Naive thymus-derived CD8-positive, alpha-beta T cell (primary cell): Measurements from ENCODE around the gene SNX1. TPM values are rescaled to one million over a fixed set of nuclear protein-coding genes. Genes with fewer than 3 reads are reported as not detected.
"Not testable (repeated sequence)": the region's sequence is repeated elsewhere in the genome, so short reads cannot be mapped to it uniquely, and the experiment has no call there.

Experiments
- ATAC-seq, 2 donors: fragments of 150-1000 bp; cut with Tn5 transposase in 1 of 2; sonication (Bioruptor Pico), chemical (Tn5 transposase) in 1 of 2; 1 replicate in 1 of 2; 2 replicates in 1 of 2; pipeline ENCODE4 v1.10.0; 2021; ENCODE audit warnings: mild to moderate bottlenecking in 2 of 2, moderate library complexity in 2 of 2
- POLR2A ChIA-PET: fragments of 350-600 bp; sonication (Branson Sonifier 250); formaldehyde crosslinking; loops from one replicate; lab custom pipeline; 2021; ENCODE audit warnings: antibody characterized with exemption; lab: Charles Lee
- DNase-seq, 10 donors: peaks; one replicate each; pipeline versions ENCODE4 v3.0.0 to v3.0.0-alpha.2; 2020 to 2022
- H3K27ac Mint-ChIP-seq, 10 donors: one replicate each; pipeline ENCODE4 v1.8.0; 2020 to 2022; ENCODE audit warnings: mild to moderate bottlenecking in 10 of 10, mixed read lengths in 10 of 10, moderate library complexity in 4 of 10, inconsistent platforms in 1 of 10
- H3K27me3 Mint-ChIP-seq, 5 donors: one replicate each; pipeline ENCODE4 v1.8.0; 2021 to 2022; ENCODE audit warnings: mixed read lengths in 5 of 5
- H3K36me3 Mint-ChIP-seq, 3 donors: one replicate each; pipeline ENCODE4 v1.8.0; 2020 to 2022; ENCODE audit warnings: mixed read lengths in 3 of 3, mild to moderate bottlenecking in 2 of 3, inconsistent platforms in 1 of 3
- H3K4me1 Mint-ChIP-seq, 4 donors: one replicate each; pipeline ENCODE4 v1.8.0; 2021 to 2022; ENCODE audit warnings: mixed read lengths in 4 of 4
- H3K4me3 Mint-ChIP-seq, 10 donors: one replicate each; pipeline ENCODE4 v1.8.0; 2020 to 2022; ENCODE audit warnings: mild to moderate bottlenecking in 10 of 10, mixed read lengths in 10 of 10, moderate library complexity in 6 of 10, inconsistent platforms in 1 of 10
- H3K9me3 Mint-ChIP-seq, 9 donors: one replicate each; pipeline ENCODE4 v1.8.0; 2020 to 2022; ENCODE audit warnings: mixed read lengths in 9 of 9, mild to moderate bottlenecking in 3 of 9, inconsistent platforms in 1 of 9, moderate library complexity in 1 of 9
- polyA plus RNA-seq, 3 donors: library from polyadenylated mRNA; unstranded; fragments of 300-500 nt; fragmentation: Illumina TruSeq; gene quantifications; one replicate each; pipeline ENCODE4 v1.2.3, GENCODE V29; 2021
- total RNA-seq, 8 experiments: library from RNA in 2 of 8; stranded (reverse) in 2 of 8; gene quantifications; one replicate each; pipeline ENCODE4 v1.2.3 and lab custom pipeline; 2021 to 2026

Gene SNX1
- total RNA-seq = 100 to 1,000 TPM; 133 to 143 TPM
- 10 to 100 TPM; 42.7 to 72.6 (median 54.8) TPM for polyA plus RNA-seq
- total RNA-seq (lab: John Stamatoyannopoulos, UW) = 70.9 to 154 (median 95.9) reads per million in 6 experiments

- ATAC-seq = peak; percentile 71 to 76
- Mint-ChIP-seq H3K4me3 (peak within 1 kb of the TSS; percentile 93 to 100 (median 97)), H3K27ac (peak within 1 kb of the TSS; percentile 94 to 100 (median 100)), H3K36me3 (peaks cover 0 to 5% (median 2%) of the 10 kb centered on the region in 3 donors), H3K4me1 (peaks cover 33 to 86% (median 83%) of the 10 kb centered on the region in 4 donors), H3K27me3 (no peaks in the 10 kb centered on the region), H3K9me3 (no peaks in the 10 kb centered on the region)
- POLR2A ChIA-PET = interaction anchor here (0.6 to 3.6 kb wide), 14 partner anchors 8 to 1773 kb away, joined by 3 to 27 read pairs (median 4); partner anchors contain the start of genes PPIB, RAB11A, SNX22 and TRIP4
- DNase-seq = peak; percentile 92 to 97 (median 94)
Measured at GRCh38 chr15:64095795-64096667, at the start of gene SNX1. Gene SNX1, plus strand, starts transcription at chr15:64095982. Its CDS starts 32 bp downstream, at chr15:64096014.

DNA sequence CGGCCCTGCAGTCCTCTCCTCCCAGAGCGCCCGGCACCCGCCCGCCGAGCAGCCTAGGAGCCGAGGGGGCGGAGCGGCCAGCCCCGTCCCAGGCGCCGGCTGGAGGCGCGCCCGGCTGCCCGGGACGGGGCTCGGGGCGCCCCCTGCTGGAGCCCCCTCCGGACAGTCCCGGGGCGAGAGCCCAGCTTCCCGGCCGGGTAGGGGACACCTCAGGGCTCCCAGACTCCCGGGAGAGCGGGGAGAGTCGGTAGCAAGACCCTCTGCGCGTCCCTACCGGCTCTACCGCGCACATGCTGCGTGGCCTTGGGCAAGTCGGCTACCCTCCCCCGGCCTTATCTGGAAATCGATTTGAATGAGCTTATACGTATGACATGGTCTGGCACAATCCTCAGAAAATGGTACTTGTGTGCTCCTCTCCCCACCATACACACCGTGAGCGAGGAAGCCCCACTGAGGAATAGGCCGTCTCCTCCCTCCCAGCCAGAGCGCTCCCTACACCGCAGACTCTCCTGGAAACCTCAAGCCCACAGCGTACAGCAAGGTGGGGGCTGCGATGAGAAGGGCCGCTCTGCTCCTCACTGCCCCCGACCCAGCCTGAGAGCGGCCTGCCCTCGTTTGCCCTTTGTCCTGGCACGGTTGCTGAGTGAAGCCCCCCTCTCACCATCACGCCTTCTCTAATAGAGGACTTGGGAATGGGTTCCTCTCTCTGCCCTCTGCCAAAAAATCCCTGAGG, 49.2 kb upstream of the SNX1 start, which contains the start of gene DAPK2:
Gene DAPK2 (minus strand): TSS at position 65 of the 733 bp plus-strand sequence. CDS start 6,224 bp downstream, outside the sequence.
- ATAC-seq (peak; percentile 84 to 88), DNase-seq (peak; percentile 41 to 76 (median 66))
- H3K27me3 Mint-ChIP-seq = peaks cover 4 to 21% (median 18%) of the 10 kb centered on the region in 5 donors
- H3K4me3 Mint-ChIP-seq = peak within 1 kb of the TSS; percentile 71 to 88 (median 84)
- POLR2A ChIA-PET = interaction anchor here (0.6 to 1.7 kb wide), 5 partner anchors 10 to 436 kb away, joined by 3 to 6 read pairs (median 5); no protein-coding TSS in a partner anchor
- peaks cover 5 to 49% (median 9%) of the 10 kb centered on the region in 4 donors for H3K4me1 Mint-ChIP-seq
- H3K36me3 Mint-ChIP-seq = no peaks in the 10 kb centered on the region
- peak within 1 kb of the TSS in 9 of 10 donors; percentile 19 to 92 (median 73) for H3K27ac Mint-ChIP-seq
- no peaks in the 10 kb centered on the region for H3K9me3 Mint-ChIP-seq

DNA sequence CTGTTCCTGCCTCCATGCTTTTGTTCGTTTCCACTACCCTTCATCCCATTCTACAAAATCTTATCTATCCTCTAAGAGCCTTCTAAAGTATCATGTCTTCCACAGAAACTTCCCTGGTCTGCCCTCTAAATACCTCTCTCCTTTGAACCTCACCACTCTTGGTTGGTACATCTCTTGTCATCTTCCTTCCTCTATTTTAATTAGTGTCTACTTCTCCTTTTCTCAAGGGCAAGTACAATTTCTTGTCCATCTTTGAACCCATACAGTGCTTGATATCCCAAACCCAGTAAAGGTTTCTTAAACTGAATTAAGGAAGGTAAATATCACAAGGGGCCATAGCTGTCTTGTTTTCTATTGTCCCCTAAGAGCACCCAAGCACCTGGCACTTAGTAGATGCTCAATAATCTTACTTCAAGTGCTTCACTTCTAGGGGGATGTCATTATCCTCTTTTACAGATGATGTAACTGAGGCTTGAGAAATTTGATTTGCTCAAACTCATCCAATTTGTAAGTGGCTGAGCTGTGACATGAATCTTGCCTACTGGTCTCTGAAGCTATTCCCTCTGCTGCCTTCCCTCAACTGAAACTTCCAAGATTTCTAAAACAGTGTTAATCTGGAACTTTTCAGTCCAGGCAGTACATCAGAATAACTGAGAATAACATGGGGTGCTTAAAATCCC, 46.9 kb upstream of the SNX1 start:
- Mint-ChIP-seq H3K4me1 (peaks cover 5 to 48% (median 9%) of the 10 kb centered on the region in 4 donors), H3K9me3 (no peaks in the 10 kb centered on the region), H3K4me3 (peak overlapping the region in 2 of 10 donors; percentile 1 to 55), H3K27ac (peak overlapping the region in 1 of 10 donors; percentile 41), H3K36me3 (no peaks in the 10 kb centered on the region), H3K27me3 (peaks cover 4 to 21% (median 18%) of the 10 kb centered on the region in 5 donors)
- DNase-seq (no peak), ATAC-seq (no peak)
- POLR2A ChIA-PET = interaction anchor here (0.9 kb wide), 1 partner anchor 45 kb away, joined by 3 read pairs; the partner anchor contains the start of gene CIAO2A

DNA sequence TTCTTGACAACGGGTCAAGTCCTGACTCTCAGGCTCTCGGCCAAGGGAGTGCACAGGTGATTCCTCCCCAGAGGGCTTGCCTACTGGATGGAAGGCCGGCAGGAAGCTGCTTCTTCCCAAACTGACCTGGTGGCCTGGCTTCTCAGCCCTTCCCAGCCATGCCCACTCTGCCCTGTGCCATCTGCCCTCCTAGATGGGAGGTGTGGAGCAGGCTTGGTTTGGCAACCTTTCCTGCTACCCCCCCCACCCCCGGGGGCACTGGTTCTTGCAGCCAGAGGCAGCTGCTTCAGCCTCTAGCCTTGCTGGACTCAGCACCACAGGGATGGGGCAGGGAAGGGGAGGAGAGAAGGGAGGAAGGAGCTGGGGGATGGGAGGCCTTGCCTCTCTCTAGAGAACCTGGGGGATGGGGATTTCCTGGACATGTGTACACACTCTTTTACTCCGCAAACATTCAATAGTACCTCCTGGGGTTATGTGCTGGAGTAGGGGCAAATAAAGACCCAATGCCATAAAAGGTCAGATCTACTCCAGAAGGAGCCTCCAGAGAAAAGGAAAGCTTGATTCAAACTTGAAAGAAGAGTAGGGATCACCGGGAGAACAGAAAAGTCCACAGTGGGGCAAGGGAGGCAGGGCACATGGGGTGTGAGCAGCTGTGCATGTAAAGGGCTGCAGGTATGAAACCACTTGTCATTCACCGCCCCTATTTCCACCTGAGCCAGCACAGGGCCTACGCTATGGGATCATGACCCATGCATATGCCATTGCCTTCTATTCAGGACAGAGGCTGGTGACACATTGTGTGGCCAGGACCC, 45.3 kb upstream of the SNX1 start:
- peaks cover 4 to 21% (median 17%) of the 10 kb centered on the region in 5 donors for H3K27me3 Mint-ChIP-seq
- peak overlapping the region in 2 of 10 donors; percentile 22 to 34 for H3K27ac Mint-ChIP-seq
- H3K36me3 Mint-ChIP-seq = no peaks in the 10 kb centered on the region
- peaks cover 5 to 33% (median 7%) of the 10 kb centered on the region in 4 donors for H3K4me1 Mint-ChIP-seq
- POLR2A ChIA-PET = no interaction called here
- no peak for DNase-seq
- ATAC-seq = no peak
- no peak overlapping the region for H3K4me3 Mint-ChIP-seq
- no peaks in the 10 kb centered on the region for H3K9me3 Mint-ChIP-seq

DNA sequence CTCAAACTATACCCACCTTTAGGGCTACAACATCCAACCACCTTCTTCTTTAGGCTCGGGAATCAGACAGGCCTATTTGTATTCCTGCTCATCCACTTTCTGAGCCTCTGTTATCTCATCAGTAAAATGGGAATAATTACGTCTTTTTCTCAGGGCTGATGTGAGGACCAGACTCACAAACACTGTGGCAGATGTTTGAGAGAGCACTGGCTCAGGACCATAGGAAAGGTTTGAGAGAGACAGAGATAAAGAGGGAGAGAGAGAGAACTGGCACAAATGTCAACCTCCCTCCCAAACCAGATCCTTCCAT, 44.7 kb upstream of the SNX1 start:
- ATAC-seq (no peak), DNase-seq (no peak)
- Mint-ChIP-seq H3K4me3 (no peak overlapping the region), H3K4me1 (peaks cover 5 to 30% (median 6%) of the 10 kb centered on the region in 4 donors), H3K27me3 (peaks cover 4 to 21% (median 16%) of the 10 kb centered on the region in 5 donors), H3K36me3 (no peaks in the 10 kb centered on the region), H3K27ac (no peak overlapping the region), H3K9me3 (no peaks in the 10 kb centered on the region)
- POLR2A ChIA-PET = no interaction called here

GRCh38 chr15:64051407-64052259, 44.1 kb upstream of the SNX1 start:
- Mint-ChIP-seq H3K4me1 (peaks cover 4 to 28% (median 5%) of the 10 kb centered on the region in 4 donors), H3K9me3 (no peaks in the 10 kb centered on the region), H3K36me3 (no peaks in the 10 kb centered on the region), H3K4me3 (no peak overlapping the region), H3K27me3 (peaks cover 4 to 21% (median 15%) of the 10 kb centered on the region in 5 donors), H3K27ac (no peak overlapping the region)
- DNase-seq (no peak), ATAC-seq (no peak)
- POLR2A ChIA-PET = no interaction called here

DNA sequence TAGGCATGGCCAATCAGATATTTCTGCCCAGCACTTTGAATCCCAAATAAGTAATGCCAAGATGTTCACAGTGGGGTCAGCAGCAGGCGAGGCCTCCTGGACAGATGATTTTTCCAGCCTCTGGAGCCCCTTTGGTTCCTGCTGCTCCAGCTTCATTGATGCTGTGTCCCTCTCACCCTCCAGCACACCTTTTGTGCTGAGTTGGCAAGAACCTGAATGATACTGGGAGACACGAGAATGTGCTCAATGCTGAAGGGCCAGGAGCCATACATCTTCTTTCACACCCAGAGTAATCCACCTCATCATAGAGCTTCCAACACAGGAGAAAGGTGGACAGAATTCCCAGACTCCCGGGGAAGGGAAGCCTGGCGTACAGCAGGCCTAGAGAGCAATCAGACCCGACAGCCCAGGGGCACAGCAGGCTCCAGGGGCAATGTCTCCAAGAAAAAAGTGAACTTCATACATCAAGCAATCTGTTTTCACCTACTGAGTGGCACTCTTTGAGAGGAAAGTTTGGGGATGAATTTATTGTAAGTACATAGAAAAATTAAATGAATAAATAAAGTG, 42.8 kb upstream of the SNX1 start:
- Mint-ChIP-seq H3K27me3 (peaks cover 4 to 13% (median 10%) of the 10 kb centered on the region in 5 donors), H3K27ac (no peak overlapping the region), H3K9me3 (no peaks in the 10 kb centered on the region), H3K36me3 (no peaks in the 10 kb centered on the region), H3K4me3 (no peak overlapping the region), H3K4me1 (peaks cover 0 to 17% (median 1%) of the 10 kb centered on the region in 4 donors)
- POLR2A ChIA-PET = no interaction called here
- DNase-seq (no peak), ATAC-seq (no peak)

GRCh38 chr15:64053674-64054073, 42.1 kb upstream of the SNX1 start:
- peaks cover 0 to 11% (median 1%) of the 10 kb centered on the region in 4 donors for H3K4me1 Mint-ChIP-seq

DNA sequence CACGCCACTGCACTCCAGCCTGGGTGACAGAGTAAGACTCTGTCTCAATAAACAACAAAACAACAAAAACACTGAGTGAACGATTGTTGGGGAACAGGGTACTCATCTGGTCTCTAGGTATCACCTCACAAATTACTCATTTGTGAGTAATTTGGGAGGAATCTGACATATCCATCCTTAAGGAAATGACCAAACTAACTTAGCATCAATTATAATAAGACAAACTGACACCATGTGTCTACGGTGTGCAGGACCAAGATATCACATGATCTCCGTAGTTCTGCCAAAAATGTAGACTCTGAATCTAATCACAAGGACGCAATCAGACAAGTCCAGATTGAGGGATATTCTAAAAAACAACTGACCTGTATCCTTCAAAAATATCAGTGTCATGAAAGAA, 37.5 kb upstream of the SNX1 start:
- POLR2A ChIA-PET = no interaction called here
- ATAC-seq (no peak), DNase-seq (no peak)
- Mint-ChIP-seq H3K4me3 (no peak overlapping the region), H3K4me1 (no peaks in the 10 kb centered on the region), H3K27me3 (no peaks in the 10 kb centered on the region), H3K36me3 (no peaks in the 10 kb centered on the region), H3K27ac (no peak overlapping the region), H3K9me3 (peaks cover 0 to 2% (median 0%) of the 10 kb centered on the region in 9 donors)

More at GRCh38 chr15:64053674-64054073, 42.1 kb upstream of the SNX1 start:
- H3K36me3 Mint-ChIP-seq, POLR2A ChIA-PET, DNase-seq, ATAC-seq, H3K27me3 Mint-ChIP-seq, H3K4me3 Mint-ChIP-seq, H3K9me3 Mint-ChIP-seq, H3K27ac Mint-ChIP-seq: not testable (repeated sequence)

DNA sequence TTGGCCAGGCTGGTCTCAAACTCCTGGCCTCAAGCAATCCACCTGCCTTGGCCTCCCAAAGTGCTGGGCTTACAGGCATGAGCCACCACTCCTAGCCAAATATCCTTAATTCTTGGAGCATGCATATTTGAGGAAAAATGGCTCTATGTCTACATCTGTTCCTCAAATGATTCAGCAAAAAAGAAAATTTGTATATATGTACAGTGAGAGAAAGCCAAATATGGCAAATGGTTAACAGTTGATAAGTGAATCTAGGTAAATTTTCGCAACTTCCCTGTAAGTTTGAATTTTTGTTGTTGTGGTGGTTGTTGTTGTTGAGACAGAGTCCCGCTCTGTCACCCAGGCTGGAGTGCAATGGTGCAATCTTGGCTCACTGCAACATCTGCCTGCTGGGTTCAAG, 36.7 kb upstream of the SNX1 start:
- H3K36me3 Mint-ChIP-seq, POLR2A ChIA-PET, ATAC-seq, H3K27ac Mint-ChIP-seq, H3K9me3 Mint-ChIP-seq, H3K4me3 Mint-ChIP-seq, DNase-seq, H3K4me1 Mint-ChIP-seq, H3K27me3 Mint-ChIP-seq: not testable (repeated sequence)
